ENCODE measurements around the gene ADAMTS12.

- TF ChIP-seq POLR2AphosphoS5 (IDR thresholded peaks at IDR 0.05; ENCODE audit: low read depth, low read length): no peak
- TF ChIP-seq REST (IDR thresholded peaks at IDR 0.05; ENCODE audit: insufficient read depth in 1 of 2, low read depth in 2 of 2, low read length in 2 of 2): no peak
Observed at GRCh38 chr5:33742181-33742580, 149.6 kb downstream of the ADAMTS12 start.

All from PFSK-1 (cell line).